ENCODE results near the gene FILIP1L. TPM values are rescaled to one million over a fixed set of nuclear protein-coding genes. Genes with fewer than 3 reads are reported as not detected.

FILIP1L gene
- total RNA-seq, 1 donor from 2014 or later = 1.1 TPM

DNA sequence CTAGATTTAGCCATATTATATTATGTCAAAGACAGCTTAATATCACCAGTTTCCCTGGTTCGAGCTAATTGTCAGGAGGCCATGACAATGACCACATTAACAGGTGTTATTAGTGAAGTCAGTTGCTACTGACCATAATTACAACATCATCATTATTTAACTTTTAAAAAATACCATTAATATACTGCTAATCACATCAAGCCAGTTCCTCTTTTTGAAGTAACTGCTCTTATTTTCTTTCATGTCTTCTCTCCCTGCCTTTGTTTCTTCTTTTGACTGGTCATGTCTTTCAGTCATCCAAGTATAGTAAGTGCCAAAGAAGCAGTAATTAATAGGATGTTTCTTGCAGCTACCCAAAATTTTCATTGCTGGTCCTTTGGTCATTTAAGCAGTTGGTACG is 235.0 kb downstream of the FILIP1L start:
- H3K27me3 ChIP-seq (ENCODE audit: control insufficient read depth, insufficient read depth, low read length) = no peaks in the 10 kb centered on the region
- no peaks in the 10 kb centered on the region for H3K36me3 ChIP-seq (ENCODE audit: control insufficient read depth, insufficient read depth, low read length)
- DNase-seq (ENCODE audit: low read depth) = no peak
- FAIRE-seq = no peak
- H3K4me3 ChIP-seq (ENCODE audit: low read depth, low read length) = no peak overlapping the region
- TF ChIP-seq CTCF (IDR thresholded peaks at IDR 0.05; ENCODE audit: insufficient read depth, low read length, severe bottlenecking) = no peak

GRCh38 chr3:99878005-99878404 is 236.3 kb downstream of the FILIP1L start:
- TF ChIP-seq CTCF (IDR thresholded peaks at IDR 0.05; ENCODE audit: insufficient read depth, low read length, severe bottlenecking) = no peak
- H3K27me3 ChIP-seq (ENCODE audit: control insufficient read depth, insufficient read depth, low read length) = no peaks in the 10 kb centered on the region
- H3K36me3 ChIP-seq (ENCODE audit: control insufficient read depth, insufficient read depth, low read length) = no peaks in the 10 kb centered on the region
- DNase-seq (ENCODE audit: low read depth) (peak; percentile 93), FAIRE-seq (no peak)
- no peak overlapping the region for H3K4me3 ChIP-seq (ENCODE audit: low read depth, low read length)

GRCh38 chr3:99877031-99877579 is 237.2 kb downstream of the FILIP1L start:
- H3K36me3 ChIP-seq (ENCODE audit: control insufficient read depth, insufficient read depth, low read length) = no peaks in the 10 kb centered on the region
- DNase-seq (ENCODE audit: low read depth) = no peak
- H3K27me3 ChIP-seq (ENCODE audit: control insufficient read depth, insufficient read depth, low read length) = no peaks in the 10 kb centered on the region
- no peak for FAIRE-seq
- TF ChIP-seq CTCF (IDR thresholded peaks at IDR 0.05; ENCODE audit: insufficient read depth, low read length, severe bottlenecking) = no peak
- no peak overlapping the region for H3K4me3 ChIP-seq (ENCODE audit: low read depth, low read length)

- H3K4me3 ChIP-seq (ENCODE audit: low read depth, low read length) = peak overlapping the region; percentile 87
- no peaks in the 10 kb centered on the region for H3K27me3 ChIP-seq (ENCODE audit: control insufficient read depth, insufficient read depth, low read length)
- DNase-seq (ENCODE audit: low read depth) = peak; percentile 69
- no peak for FAIRE-seq
- peaks cover 1% of the 10 kb centered on the region for H3K36me3 ChIP-seq (ENCODE audit: control insufficient read depth, insufficient read depth, low read length)
- TF ChIP-seq CTCF (IDR thresholded peaks at IDR 0.05; ENCODE audit: insufficient read depth, low read length, severe bottlenecking) = peak; percentile 4
Observed at GRCh38 chr3:99875929-99876841, 238.1 kb downstream of the FILIP1L start.

- DNase-seq (ENCODE audit: low read depth) (peak; percentile 68), FAIRE-seq (no peak)
- Histone ChIP-seq H3K4me3 (ENCODE audit: low read depth, low read length) (peak overlapping the region; percentile 87), H3K27me3 (ENCODE audit: control insufficient read depth, insufficient read depth, low read length) (no peaks in the 10 kb centered on the region), H3K36me3 (ENCODE audit: control insufficient read depth, insufficient read depth, low read length) (peaks cover 1% of the 10 kb centered on the region)
- no peak for TF ChIP-seq CTCF (IDR thresholded peaks at IDR 0.05; ENCODE audit: insufficient read depth, low read length, severe bottlenecking)
Observed at GRCh38 chr3:99875581-99875928, 238.7 kb downstream of the FILIP1L start.
